Naive thymus-derived CD8-positive, alpha-beta T cell (primary cell): ENCODE measurements around the gene ZCCHC24. TPM values are rescaled to one million over a fixed set of nuclear protein-coding genes. Genes with fewer than 3 reads are reported as not detected.

Experiments used
- ATAC-seq, 2 donors: fragments of 150-1000 bp; cut with Tn5 transposase in 1 of 2; sonication (Bioruptor Pico), chemical (Tn5 transposase) in 1 of 2; 1 replicate in 1 of 2; 2 replicates in 1 of 2; pipeline ENCODE4 v1.10.0; 2021; ENCODE audit warnings: mild to moderate bottlenecking in 2 of 2, moderate library complexity in 2 of 2
- POLR2A ChIA-PET: fragments of 350-600 bp; sonication (Branson Sonifier 250); formaldehyde crosslinking; loops from one replicate; lab custom pipeline; 2021; ENCODE audit warnings: antibody characterized with exemption; lab: Charles Lee
- DNase-seq, 10 donors: peaks; one replicate each; pipeline versions ENCODE4 v3.0.0 to v3.0.0-alpha.2; 2020 to 2022
- H3K27ac Mint-ChIP-seq, 10 donors: one replicate each; pipeline ENCODE4 v1.8.0; 2020 to 2022; ENCODE audit warnings: mild to moderate bottlenecking in 10 of 10, mixed read lengths in 10 of 10, moderate library complexity in 4 of 10, inconsistent platforms in 1 of 10
- H3K27me3 Mint-ChIP-seq, 5 donors: one replicate each; pipeline ENCODE4 v1.8.0; 2021 to 2022; ENCODE audit warnings: mixed read lengths in 5 of 5
- H3K36me3 Mint-ChIP-seq, 3 donors: one replicate each; pipeline ENCODE4 v1.8.0; 2020 to 2022; ENCODE audit warnings: mixed read lengths in 3 of 3, mild to moderate bottlenecking in 2 of 3, inconsistent platforms in 1 of 3
- H3K4me1 Mint-ChIP-seq, 4 donors: one replicate each; pipeline ENCODE4 v1.8.0; 2021 to 2022; ENCODE audit warnings: mixed read lengths in 4 of 4
- H3K4me3 Mint-ChIP-seq, 10 donors: one replicate each; pipeline ENCODE4 v1.8.0; 2020 to 2022; ENCODE audit warnings: mild to moderate bottlenecking in 10 of 10, mixed read lengths in 10 of 10, moderate library complexity in 6 of 10, inconsistent platforms in 1 of 10
- H3K9me3 Mint-ChIP-seq, 9 donors: one replicate each; pipeline ENCODE4 v1.8.0; 2020 to 2022; ENCODE audit warnings: mixed read lengths in 9 of 9, mild to moderate bottlenecking in 3 of 9, inconsistent platforms in 1 of 9, moderate library complexity in 1 of 9
- polyA plus RNA-seq, 3 donors: library from polyadenylated mRNA; unstranded; fragments of 300-500 nt; fragmentation: Illumina TruSeq; gene quantifications; one replicate each; pipeline ENCODE4 v1.2.3, GENCODE V29; 2021
- total RNA-seq, 8 experiments: library from RNA in 2 of 8; stranded (reverse) in 2 of 8; gene quantifications; one replicate each; pipeline ENCODE4 v1.2.3 and lab custom pipeline; 2021 to 2026

Gene ZCCHC24
- total and polyA plus RNA-seq, 5 experiments from 2014 or later, result 0.12 to 1.7 (median 0.65) TPM

GRCh38 chr10:79468841-79469585 lies 23.6 kb upstream of the ZCCHC24 start:
- POLR2A ChIA-PET, result no interaction called here
- Mint-ChIP-seq H3K36me3 (no peaks in the 10 kb centered on the region), H3K9me3 (no peaks in the 10 kb centered on the region), H3K27me3 (peaks cover 0 to 11% (median 4%) of the 10 kb centered on the region in 5 donors), H3K4me3 (no peak overlapping the region), H3K27ac (peak overlapping the region in 1 of 10 donors; percentile 11), H3K4me1 (peaks cover 0 to 2% (median 0%) of the 10 kb centered on the region in 4 donors)
- DNase-seq, result no peak
- ATAC-seq, result no peak

GRCh38 chr10:79468015-79468560 lies 22.7 kb upstream of the ZCCHC24 start:
- no peak for DNase-seq
- H3K4me3 Mint-ChIP-seq, result no peak overlapping the region
- no peak overlapping the region for H3K27ac Mint-ChIP-seq
- no peaks in the 10 kb centered on the region for H3K9me3 Mint-ChIP-seq
- H3K27me3 Mint-ChIP-seq, result peaks cover 0 to 11% (median 3%) of the 10 kb centered on the region in 5 donors
- peaks cover 0 to 2% (median 0%) of the 10 kb centered on the region in 4 donors for H3K4me1 Mint-ChIP-seq
- H3K36me3 Mint-ChIP-seq, result no peaks in the 10 kb centered on the region
- POLR2A ChIA-PET, result interaction anchor here (1.3 kb wide), 1 partner anchor 94 kb away, joined by 3 read pairs; no protein-coding TSS in a partner anchor
- ATAC-seq, result no peak

GRCh38 chr10:79465341-79465740 lies 19.9 kb upstream of the ZCCHC24 start:
- no peak overlapping the region for H3K27ac Mint-ChIP-seq
- POLR2A ChIA-PET, result no interaction called here
- H3K4me1 Mint-ChIP-seq, result peaks cover 0 to 2% (median 0%) of the 10 kb centered on the region in 4 donors
- DNase-seq, result no peak
- no peaks in the 10 kb centered on the region for H3K27me3 Mint-ChIP-seq
- ATAC-seq, result no peak
- no peak overlapping the region for H3K4me3 Mint-ChIP-seq
- H3K36me3 Mint-ChIP-seq, result no peaks in the 10 kb centered on the region
- H3K9me3 Mint-ChIP-seq, result no peaks in the 10 kb centered on the region

GRCh38 chr10:79463578-79464496 lies 18.4 kb upstream of the ZCCHC24 start:
- POLR2A ChIA-PET, result no interaction called here
- no peak for DNase-seq
- no peak overlapping the region for H3K27ac Mint-ChIP-seq
- no peak overlapping the region for H3K4me3 Mint-ChIP-seq
- no peaks in the 10 kb centered on the region for H3K27me3 Mint-ChIP-seq
- peaks cover 0 to 2% (median 0%) of the 10 kb centered on the region in 4 donors for H3K4me1 Mint-ChIP-seq
- H3K36me3 Mint-ChIP-seq, result no peaks in the 10 kb centered on the region
- no peaks in the 10 kb centered on the region for H3K9me3 Mint-ChIP-seq
- ATAC-seq, result no peak

GRCh38 chr10:79460687-79461086 lies 15.3 kb upstream of the ZCCHC24 start:
- DNase-seq, result no peak
- Mint-ChIP-seq H3K9me3 (no peaks in the 10 kb centered on the region), H3K4me1 (no peaks in the 10 kb centered on the region), H3K27ac (no peak overlapping the region), H3K36me3 (no peaks in the 10 kb centered on the region), H3K4me3 (no peak overlapping the region), H3K27me3 (no peaks in the 10 kb centered on the region)
- POLR2A ChIA-PET, result no interaction called here
- no peak for ATAC-seq

GRCh38 chr10:79459243-79459642 lies 13.8 kb upstream of the ZCCHC24 start:
- Mint-ChIP-seq H3K27ac (no peak overlapping the region), H3K9me3 (no peaks in the 10 kb centered on the region), H3K36me3 (no peaks in the 10 kb centered on the region), H3K4me3 (no peak overlapping the region), H3K4me1 (no peaks in the 10 kb centered on the region), H3K27me3 (no peaks in the 10 kb centered on the region)
- ATAC-seq (no peak), DNase-seq (no peak)
- POLR2A ChIA-PET, result no interaction called here

- H3K9me3 Mint-ChIP-seq, result no peaks in the 10 kb centered on the region
- H3K27me3 Mint-ChIP-seq, result no peaks in the 10 kb centered on the region
- no peak overlapping the region for H3K4me3 Mint-ChIP-seq
- DNase-seq (no peak), ATAC-seq (no peak)
- H3K27ac Mint-ChIP-seq, result no peak overlapping the region
- no peaks in the 10 kb centered on the region for H3K36me3 Mint-ChIP-seq
- POLR2A ChIA-PET, result no interaction called here
- H3K4me1 Mint-ChIP-seq, result no peaks in the 10 kb centered on the region
These were observed 13.1 kb upstream of the ZCCHC24 start for GRCh38 chr10:79458483-79458882.

GRCh38 chr10:79457256-79457785 lies 11.9 kb upstream of the ZCCHC24 start:
- H3K36me3 Mint-ChIP-seq, result no peaks in the 10 kb centered on the region
- H3K4me3 Mint-ChIP-seq, result no peak overlapping the region
- no peaks in the 10 kb centered on the region for H3K4me1 Mint-ChIP-seq
- no peak for ATAC-seq
- POLR2A ChIA-PET, result interaction anchor here (0.7 kb wide), 1 partner anchor 1387 kb away, joined by 3 read pairs; no protein-coding TSS in a partner anchor
- no peaks in the 10 kb centered on the region for H3K27me3 Mint-ChIP-seq
- no peak overlapping the region for H3K27ac Mint-ChIP-seq
- DNase-seq, result no peak
- H3K9me3 Mint-ChIP-seq, result no peaks in the 10 kb centered on the region

GRCh38 chr10:79454259-79454658 lies 8.8 kb upstream of the ZCCHC24 start:
- no peak for ATAC-seq
- no peak overlapping the region for H3K27ac Mint-ChIP-seq

GRCh38 chr10:79453392-79453791 lies 8.0 kb upstream of the ZCCHC24 start:
- Mint-ChIP-seq H3K9me3 (no peaks in the 10 kb centered on the region), H3K27me3 (no peaks in the 10 kb centered on the region), H3K36me3 (no peaks in the 10 kb centered on the region), H3K4me1 (no peaks in the 10 kb centered on the region), H3K4me3 (no peak overlapping the region), H3K27ac (no peak overlapping the region)
- POLR2A ChIA-PET, result no interaction called here
- ATAC-seq, result no peak
- no peak for DNase-seq

More at GRCh38 chr10:79454259-79454658, 8.8 kb upstream of the ZCCHC24 start:
- H3K9me3 Mint-ChIP-seq, result no peaks in the 10 kb centered on the region
- POLR2A ChIA-PET, result no interaction called here
- H3K36me3 Mint-ChIP-seq, result no peaks in the 10 kb centered on the region
- no peak for DNase-seq
- no peak overlapping the region for H3K4me3 Mint-ChIP-seq
- H3K4me1 Mint-ChIP-seq, result no peaks in the 10 kb centered on the region
- no peaks in the 10 kb centered on the region for H3K27me3 Mint-ChIP-seq

GRCh38 chr10:79452174-79452611 lies 6.8 kb upstream of the ZCCHC24 start:
- DNase-seq (no peak), ATAC-seq (no peak)
- H3K4me1 Mint-ChIP-seq, result peaks cover 0 to 4% (median under 1%) of the 10 kb centered on the region in 4 donors
- H3K4me3 Mint-ChIP-seq, result no peak overlapping the region
- no peak overlapping the region for H3K27ac Mint-ChIP-seq
- H3K9me3 Mint-ChIP-seq, result no peaks in the 10 kb centered on the region
- no peaks in the 10 kb centered on the region for H3K27me3 Mint-ChIP-seq
- no peaks in the 10 kb centered on the region for H3K36me3 Mint-ChIP-seq
- POLR2A ChIA-PET, result no interaction called here

- Mint-ChIP-seq H3K27ac (no peak overlapping the region), H3K4me1 (peaks cover 6 to 10% (median 8%) of the 10 kb centered on the region in 4 donors), H3K36me3 (no peaks in the 10 kb centered on the region), H3K4me3 (no peak overlapping the region), H3K27me3 (no peaks in the 10 kb centered on the region), H3K9me3 (no peaks in the 10 kb centered on the region)
- ATAC-seq, result no peak
- no peak for DNase-seq
- POLR2A ChIA-PET, result no interaction called here
These were observed 5.7 kb upstream of the ZCCHC24 start for GRCh38 chr10:79451046-79451699.
